ENCODE results near the gene PNLIPRP3.

DNA sequence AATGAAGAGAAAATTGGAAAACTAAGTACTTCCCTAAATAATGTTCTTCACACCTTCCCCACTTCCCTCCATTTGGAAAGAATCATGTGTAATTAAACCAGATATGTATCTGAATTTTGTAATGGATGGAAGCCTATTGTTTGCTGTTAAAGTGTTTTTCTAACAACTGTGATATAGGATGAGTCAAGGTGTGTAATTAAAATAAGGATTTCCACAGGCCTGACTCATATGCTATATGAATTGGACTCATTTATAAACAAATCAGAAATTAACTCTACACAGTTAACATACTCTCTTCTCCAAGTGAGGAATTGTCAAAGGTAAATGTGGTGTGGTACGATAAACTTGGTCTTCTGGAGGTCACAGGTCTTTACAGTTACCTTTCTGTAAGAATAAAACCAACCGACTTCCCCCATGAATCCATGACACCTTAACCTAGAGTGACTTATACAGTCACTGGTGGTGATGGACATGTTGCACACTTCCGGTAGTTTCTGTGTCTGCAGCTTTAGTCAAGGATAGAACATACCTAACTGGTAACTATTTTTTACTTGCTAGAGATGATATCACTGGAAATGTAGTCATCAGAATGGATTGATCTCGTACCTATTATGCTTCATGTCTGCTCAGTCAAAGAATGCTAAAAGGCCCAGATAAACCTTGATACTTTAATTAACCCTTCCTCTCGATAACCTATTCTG lies 12.8 kb downstream of the PNLIPRP3 start:
- TF ChIP-seq, protein P1, sequence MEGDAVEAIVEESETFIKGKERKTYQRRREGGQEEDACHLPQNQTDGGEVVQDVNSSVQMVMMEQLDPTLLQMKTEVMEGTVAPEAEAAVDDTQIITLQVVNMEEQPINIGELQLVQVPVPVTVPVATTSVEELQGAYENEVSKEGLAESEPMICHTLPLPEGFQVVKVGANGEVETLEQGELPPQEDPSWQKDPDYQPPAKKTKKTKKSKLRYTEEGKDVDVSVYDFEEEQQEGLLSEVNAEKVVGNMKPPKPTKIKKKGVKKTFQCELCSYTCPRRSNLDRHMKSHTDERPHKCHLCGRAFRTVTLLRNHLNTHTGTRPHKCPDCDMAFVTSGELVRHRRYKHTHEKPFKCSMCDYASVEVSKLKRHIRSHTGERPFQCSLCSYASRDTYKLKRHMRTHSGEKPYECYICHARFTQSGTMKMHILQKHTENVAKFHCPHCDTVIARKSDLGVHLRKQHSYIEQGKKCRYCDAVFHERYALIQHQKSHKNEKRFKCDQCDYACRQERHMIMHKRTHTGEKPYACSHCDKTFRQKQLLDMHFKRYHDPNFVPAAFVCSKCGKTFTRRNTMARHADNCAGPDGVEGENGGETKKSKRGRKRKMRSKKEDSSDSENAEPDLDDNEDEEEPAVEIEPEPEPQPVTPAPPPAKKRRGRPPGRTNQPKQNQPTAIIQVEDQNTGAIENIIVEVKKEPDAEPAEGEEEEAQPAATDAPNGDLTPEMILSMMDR (conservative IDR thresholded peaks at IDR 0.05 in 1 of 2, IDR thresholded peaks at IDR 0.05 in 1 of 2; ENCODE audit: low read depth in 1 of 2, low read length in 2 of 2): no peak
- TF ChIP-seq EZH2 (IDR thresholded peaks at IDR 0.05; ENCODE audit: low read length, missing control alignments): no peak

Measured in fibroblast of lung (primary cell).